GM18505 (cell line): Measurements from ENCODE around the gene SEMA3E.
A peak's percentile ranks its signal among the peaks of the same experiment; 100 is the strongest.
"Not testable (repeated sequence)": the region's sequence is repeated elsewhere in the genome, so short reads cannot be mapped to it uniquely, and the experiment has no call there.

Source experiments
- ATAC-seq: cut with Tn5 transposase; IDR thresholded peaks from one replicate; pipeline ENCODE4 v1.9.1; 2021; ENCODE audit not compliant: unreplicated experiment
- POLR2A ChIP-seq: IDR thresholded peaks from 4 replicates; pipeline ENCODE4 v1.6.1; 2011; ENCODE audit warnings: borderline replicate concordance; ENCODE audit not compliant: insufficient read depth, insufficient read length; ENCODE audit errors: extremely low read depth

Gene SEMA3E

DNA sequence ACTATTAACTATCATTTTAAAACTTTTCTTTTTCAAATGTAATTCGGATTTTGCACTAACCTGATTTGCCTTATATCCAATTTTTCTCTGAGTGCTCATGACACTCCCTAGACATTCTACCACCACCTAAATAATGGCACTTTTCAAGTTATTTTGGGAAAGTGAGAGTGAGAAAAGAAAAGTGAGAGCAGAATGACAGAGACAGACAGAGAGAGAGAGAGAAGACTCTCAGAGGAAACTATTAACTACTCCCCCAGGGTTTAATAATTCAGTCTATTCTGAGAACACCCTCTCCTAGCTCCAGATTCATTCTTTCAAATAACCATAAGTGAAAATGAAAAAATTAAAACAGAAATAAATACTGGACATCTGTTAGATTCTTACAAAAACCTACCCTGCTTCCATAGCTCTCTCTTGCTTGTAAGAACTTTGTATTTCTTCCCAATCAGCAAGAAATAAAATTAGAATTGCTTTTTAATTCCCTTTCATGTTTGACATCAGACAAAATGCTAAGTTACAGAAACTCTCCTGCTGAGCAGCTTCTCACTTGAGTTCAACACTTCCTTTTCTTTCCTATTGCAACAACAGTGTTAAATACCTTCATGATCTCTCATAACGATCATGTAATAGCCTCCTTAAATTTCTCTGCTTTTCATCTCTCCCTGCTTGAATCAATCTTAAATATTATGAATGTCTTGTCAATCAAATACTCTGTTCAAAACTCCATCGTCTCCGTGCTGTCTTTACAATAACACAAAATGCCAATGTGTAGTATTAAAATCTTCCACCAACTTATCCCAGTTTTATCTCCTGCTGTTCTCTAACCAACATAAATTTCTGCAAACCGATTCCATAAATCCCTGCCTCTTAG lies 191.7 kb downstream of the SEMA3E start:
- ATAC-seq = peak; percentile 65
- no peak for TF ChIP-seq POLR2A

DNA sequence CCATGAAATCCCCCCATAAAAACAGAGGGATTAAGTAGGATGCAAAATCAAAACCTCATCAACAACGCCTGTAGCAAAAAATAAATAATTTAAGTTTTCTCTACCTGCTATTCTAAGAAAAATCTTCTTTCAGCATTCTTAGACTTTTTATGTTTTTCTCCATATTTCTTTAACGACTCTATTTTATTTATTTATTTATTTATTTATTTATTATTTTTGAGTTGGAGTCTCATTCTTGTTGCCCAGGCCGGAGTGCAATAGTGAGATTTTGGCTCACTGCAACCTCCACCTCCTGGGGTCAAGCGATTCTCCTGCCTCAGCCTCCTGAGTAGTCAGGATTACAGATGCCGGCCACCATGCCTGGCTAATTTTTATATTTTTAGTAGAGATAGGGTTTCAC lies 192.5 kb downstream of the SEMA3E start:
- no peak for TF ChIP-seq POLR2A
- no peak for ATAC-seq

- ATAC-seq = no peak
These were observed 193.3 kb downstream of the SEMA3E start for GRCh38 chr7:83455612-83456011.

GRCh38 chr7:83452256-83452655 lies 196.7 kb downstream of the SEMA3E start:
- ATAC-seq = no peak
- no peak for TF ChIP-seq POLR2A

More at GRCh38 chr7:83455612-83456011, 193.3 kb downstream of the SEMA3E start:
- TF ChIP-seq POLR2A = no peak

GRCh38 chr7:83451501-83452045 lies 197.4 kb downstream of the SEMA3E start:
- ATAC-seq = no peak
- TF ChIP-seq POLR2A = no peak

DNA sequence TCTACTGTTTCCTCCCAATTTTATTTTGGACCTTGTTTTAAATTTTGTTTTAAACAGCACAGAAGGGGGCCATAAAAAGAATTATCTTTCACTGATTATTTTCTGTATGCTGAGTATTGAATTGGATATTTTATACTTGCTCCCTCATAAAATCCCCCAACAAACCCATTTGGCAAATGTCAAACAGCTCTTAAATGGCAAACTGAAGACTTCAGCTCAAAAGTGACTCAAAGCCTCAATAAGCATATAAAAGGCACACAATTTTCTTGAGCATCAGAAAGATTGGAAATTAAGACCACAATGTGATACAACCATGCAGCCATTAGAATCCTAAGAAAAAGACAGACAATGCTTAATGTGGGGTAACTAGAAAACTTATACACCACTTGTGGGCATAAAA lies 199.2 kb downstream of the SEMA3E start:
- ATAC-seq = no peak
- TF ChIP-seq POLR2A = no peak

- ATAC-seq = no peak
- TF ChIP-seq POLR2A = no peak
These were observed 201.3 kb downstream of the SEMA3E start for GRCh38 chr7:83447681-83448080.

DNA sequence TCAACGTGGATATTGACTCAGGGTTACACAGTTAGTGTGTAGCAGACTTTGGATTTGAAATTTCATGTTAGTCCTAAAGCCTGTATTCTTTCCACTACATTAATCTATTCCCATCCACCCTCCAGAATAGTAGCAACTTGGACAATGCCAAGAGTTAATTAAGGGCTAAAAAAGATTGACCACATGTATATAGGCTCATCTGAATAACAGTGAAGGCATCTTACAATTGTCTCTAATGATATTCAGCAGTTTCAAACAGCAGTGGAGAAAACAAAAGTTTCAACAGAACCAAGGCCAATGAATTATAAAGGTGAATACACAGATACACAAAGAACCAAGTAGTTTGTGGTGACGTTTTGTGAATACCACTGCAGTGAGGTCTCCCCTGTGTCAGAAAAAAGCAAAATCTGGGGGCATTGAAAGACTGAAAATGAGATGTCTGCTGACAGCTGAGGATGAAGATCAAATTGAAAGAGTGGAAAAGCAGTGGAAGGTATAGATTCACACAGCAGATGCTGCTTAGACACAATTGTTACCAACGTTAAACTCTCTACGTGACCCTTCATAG lies 202.8 kb downstream of the SEMA3E start:
- no peak for ATAC-seq

GRCh38 chr7:83442911-83443310 lies 206.0 kb downstream of the SEMA3E start:
- TF ChIP-seq POLR2A = no peak
- no peak for ATAC-seq

More for the DNA sequence above, 202.8 kb downstream of the SEMA3E start:
- TF ChIP-seq POLR2A = no peak

DNA sequence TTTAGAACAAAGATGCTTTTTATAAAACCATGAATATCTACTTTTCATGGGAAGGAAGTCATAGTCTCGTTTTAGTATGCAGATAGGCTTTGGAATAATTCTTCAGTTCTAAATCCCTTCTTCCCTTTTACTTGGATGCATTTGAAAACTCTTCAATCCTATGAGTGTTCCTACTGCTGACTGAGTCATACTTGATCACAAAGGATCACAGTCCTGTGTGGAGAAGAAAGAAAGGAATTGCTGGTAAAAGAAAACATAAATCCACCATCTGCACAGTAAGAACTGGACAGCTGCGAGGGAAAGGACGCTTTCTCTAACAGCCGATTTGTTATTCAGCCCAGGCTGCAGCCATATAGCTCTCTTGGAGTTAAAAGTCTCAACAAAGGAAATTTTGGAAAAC lies 209.9 kb downstream of the SEMA3E start:
- no peak for ATAC-seq
- TF ChIP-seq POLR2A = no peak

DNA sequence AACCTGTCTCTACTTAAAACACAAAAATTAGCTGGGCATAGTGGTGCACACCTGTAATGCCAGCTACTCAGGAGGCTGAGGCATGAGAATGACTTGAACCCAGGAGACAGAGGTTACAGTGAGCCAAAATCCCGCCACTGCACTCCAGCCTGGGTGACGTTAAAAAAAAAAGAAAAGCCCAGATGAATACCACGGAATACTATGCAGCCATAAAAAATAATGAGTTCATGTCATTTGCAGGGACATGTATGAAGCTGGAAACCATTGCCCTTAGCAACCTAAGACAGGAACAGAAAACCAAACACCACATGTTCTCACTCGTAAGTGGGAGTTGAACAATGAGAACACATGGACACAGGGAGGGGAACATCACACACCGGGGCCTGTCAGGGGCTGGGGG lies 218.7 kb downstream of the SEMA3E start:
- ATAC-seq = not testable (repeated sequence)

DNA sequence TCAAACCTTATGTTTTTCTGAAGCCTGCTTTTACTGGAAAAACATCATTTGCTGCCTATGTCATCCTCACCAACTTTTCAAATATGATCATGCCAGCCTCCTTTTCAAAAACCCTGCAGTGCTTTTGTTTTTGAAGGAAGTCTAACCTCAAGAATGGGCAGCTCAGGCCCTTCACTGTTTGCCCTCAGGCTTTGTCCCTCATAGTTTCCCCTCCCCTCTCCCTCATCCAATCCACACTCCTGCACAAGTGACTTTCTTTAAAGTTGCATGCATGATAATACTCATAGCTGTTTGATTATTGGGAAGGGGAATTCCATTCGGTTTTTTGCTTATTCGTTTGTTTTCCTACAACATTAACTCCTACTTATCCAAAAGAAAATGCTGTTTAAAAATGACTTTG lies 219.4 kb downstream of the SEMA3E start:
- no peak for ATAC-seq
- TF ChIP-seq POLR2A = no peak

GRCh38 chr7:83427884-83428283 lies 221.1 kb downstream of the SEMA3E start:
- TF ChIP-seq POLR2A = no peak
- no peak for ATAC-seq

DNA sequence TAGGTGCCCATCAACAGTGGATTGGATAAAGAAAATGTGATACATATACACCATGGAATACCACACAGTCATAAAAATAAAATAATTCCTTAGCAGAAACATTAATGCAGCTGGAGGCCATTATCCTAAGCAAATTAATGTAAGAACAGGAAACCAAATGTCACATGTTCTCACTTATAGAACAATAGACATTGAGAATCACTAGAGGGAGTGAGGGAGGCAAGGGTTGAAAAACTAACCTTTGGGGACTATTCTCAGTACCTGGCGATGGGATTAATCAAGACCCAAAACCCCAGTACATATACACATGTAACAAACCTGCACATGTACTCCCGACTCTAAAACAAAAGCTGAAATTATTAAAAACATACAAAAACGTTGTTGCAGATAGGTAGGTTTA lies 222.6 kb downstream of the SEMA3E start:
- ATAC-seq = no peak
- no peak for TF ChIP-seq POLR2A
